Left colon (tissue), 2 donors: ENCODE data around the gene CRELD1. TPM values are rescaled to one million over a fixed set of nuclear protein-coding genes. Genes with fewer than 3 reads are reported as not detected.

Experiments used
- ATAC-seq: fragments of 200-7000 bp; cut with Tn5 transposase; one replicate; pipeline ENCODE4 v1.9.1; 2020; ENCODE audit warnings: mild to moderate bottlenecking, moderate library complexity
- DNase-seq, 2 donors: peaks; one replicate each; pipeline ENCODE4 v3.0.0-alpha.2; 2020
- intact Hi-C, 2 donors: fragments of 100-400 bp; cut with DNase I in 1 of 2; cut with micrococcal nuclease in 1 of 2; formaldehyde crosslinking; loops; one replicate each; pipeline versions ENCODE4 v1.11.2 to v1.14.0; 2022; cut with DNase I, micrococcal nuclease
- total RNA-seq, 2 donors: library from RNA; stranded (reverse); fragmentation: NEBNext Ultra II Directional; extraction: Animal tissue kit (Norgen Biotek cat#: 25700); gene quantifications; one replicate each; pipeline ENCODE4 v1.2.1, GENCODE V29; 2021
- donor health status: DM: no; HTN: no; CAD: no.
- donor health status: DM: yes; HTN: yes; CAD: no.

Gene CRELD1
- total RNA-seq, 2 donors from 2014 or later: 18.8 to 23.8 TPM

- ATAC-seq (peak; percentile 86), DNase-seq (peak; percentile 78 to 85)
- intact Hi-C loops: no loop called here
Observed at GRCh38 chr3:9947025-9947995, 13.7 kb downstream of the CRELD1 start.

GRCh38 chr3:9948586-9948985 lies 15.0 kb downstream of the CRELD1 start:
- intact Hi-C loops: no loop called here
- ATAC-seq: no peak

GRCh38 chr3:9949115-9949514 lies 15.5 kb downstream of the CRELD1 start:
- DNase-seq: no peak
- no peak for ATAC-seq
- intact Hi-C loops: no loop called here

More at GRCh38 chr3:9948586-9948985, 15.0 kb downstream of the CRELD1 start:
- DNase-seq: no peak

- intact Hi-C loops: no loop called here
- DNase-seq (no peak), ATAC-seq (no peak)
Observed at GRCh38 chr3:9949626-9950025, 16.0 kb downstream of the CRELD1 start.

DNA sequence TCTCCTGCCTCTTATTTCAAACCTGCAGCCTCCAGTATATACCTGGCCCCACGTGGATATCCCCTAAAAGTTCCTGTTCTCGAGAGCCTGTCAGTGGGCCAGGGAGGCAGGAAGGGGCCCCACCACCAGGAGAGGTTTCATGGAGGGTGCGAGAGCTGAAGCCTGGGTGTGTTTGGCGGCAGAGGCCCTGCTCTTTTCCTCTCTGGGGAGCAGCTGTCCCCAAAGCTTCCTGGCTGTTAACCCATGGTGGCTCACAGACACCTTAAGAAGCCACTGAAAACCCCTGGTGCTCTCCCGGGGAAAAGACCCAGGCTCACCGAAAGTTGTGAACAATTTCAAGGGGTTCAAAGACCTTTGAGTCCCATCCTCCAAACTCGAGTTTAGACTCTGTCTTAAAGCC lies 17.5 kb downstream of the CRELD1 start:
- ATAC-seq (no peak), DNase-seq (no peak)
- intact Hi-C loops: no loop called here

DNA sequence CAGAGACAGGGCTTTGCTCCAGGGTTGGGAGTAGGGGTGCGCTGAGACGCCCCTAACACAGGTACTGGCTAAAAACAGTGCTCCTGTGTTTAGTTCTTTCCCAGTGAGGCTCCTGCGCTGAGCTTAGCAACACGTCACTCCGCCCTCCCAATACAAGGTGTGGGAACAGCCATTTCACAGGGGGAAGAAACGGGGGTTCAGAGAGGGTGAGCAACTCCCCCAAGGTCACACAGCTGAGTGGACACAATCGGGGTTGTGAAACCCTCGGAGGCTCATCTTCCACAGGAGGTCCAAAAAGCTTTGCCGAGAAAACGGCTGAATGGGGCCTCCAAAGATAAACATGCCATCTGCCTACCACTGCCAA lies 17.9 kb downstream of the CRELD1 start:
- intact Hi-C loops: no loop called here
- DNase-seq: no peak
- no peak for ATAC-seq

DNA sequence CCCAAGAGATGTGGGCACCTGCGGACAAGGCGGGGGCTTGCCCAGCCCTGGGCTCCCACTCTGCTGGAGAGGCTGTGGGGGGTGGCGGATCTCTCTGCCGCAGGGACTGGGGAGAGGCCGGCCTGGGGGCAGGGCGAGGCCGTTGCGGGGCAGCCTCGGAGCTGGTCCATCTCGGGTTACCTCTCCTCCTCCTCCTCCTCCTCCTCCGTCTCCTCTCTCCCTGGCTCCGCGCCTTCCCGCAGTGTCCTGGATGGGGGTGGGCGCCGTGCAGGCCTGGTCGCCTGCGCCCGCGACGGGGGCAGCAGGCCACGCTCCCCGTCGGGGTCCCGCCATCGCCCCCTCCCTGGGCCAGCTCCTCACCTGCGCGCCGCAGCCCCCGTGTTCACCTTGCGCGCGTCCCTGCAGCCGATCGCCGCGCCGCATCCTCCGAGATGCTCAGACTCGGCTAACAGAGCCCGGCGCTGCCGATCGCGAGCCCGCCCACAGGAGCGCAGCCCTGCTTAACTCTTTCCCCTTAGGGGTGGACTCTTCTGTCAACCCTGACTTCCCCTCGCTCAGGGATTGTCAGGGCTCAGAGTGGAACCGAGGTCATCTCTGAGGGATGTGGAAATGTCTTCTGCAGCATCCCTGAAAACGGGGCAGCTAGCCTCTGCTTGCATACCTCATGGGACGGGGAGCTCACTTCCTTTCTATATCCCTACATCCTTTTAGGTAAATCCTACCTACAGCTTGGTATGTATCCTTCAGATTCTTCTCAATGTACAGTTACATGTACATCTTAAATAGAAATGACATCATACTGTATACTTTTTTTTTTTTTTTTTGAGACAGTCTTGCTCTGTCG lies 18.6 kb downstream of the CRELD1 start, which contains the start of gene PRRT3:
TSS of gene PRRT3 (minus strand) at position 447 of the 844 bp plus-strand sequence. CDS start 2,293 bp downstream, outside the sequence.
- DNase-seq (peak in 1 of 2 donors; percentile 48), ATAC-seq (peak; percentile 49)
- intact Hi-C loops: no loop called here

DNA sequence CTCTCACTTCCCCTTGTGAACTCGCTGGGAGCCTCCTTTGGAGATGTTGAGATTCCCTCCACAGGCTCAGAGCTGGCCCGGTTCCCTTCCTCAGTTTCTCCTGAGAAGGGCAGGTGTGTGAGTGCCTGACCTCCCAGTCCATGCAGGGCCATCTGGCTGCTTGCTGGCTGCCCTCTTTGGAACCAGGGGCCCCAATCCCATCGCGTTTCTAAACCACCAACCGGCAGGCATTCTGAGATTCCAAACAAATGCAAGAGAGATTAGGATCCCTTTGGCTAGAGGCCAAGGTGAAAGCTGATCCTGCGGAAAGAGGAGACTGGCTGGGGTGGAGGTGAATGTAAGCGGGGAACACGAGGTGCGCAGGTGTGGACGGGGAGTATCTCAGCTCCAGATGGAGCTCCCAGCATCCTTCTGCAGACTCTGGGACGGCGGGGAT lies 21.5 kb downstream of the CRELD1 start:
- DNase-seq: no peak
- no peak for ATAC-seq
- intact Hi-C loops: no loop called here

GRCh38 chr3:9955611-9956352 lies 22.1 kb downstream of the CRELD1 start:
- DNase-seq (no peak), ATAC-seq (no peak)
- intact Hi-C loops: no loop called here

DNA sequence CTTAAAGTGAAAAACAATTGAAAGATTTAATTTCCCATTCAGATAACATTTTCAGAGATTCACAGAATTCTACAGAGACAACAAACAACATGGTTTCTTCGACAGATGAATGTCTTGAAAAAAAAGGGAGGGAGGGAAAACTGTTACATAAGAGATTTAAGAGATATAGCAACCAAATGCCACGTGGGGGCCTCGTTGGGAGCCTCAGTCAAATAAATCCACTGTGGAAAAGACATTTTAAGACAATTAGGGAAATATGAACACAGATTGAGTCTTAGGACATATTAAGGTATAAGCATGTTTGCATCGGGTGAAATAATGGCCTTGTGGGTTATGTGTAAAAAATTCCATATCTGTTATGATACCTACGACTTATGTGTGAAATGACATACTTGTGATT lies 23.6 kb downstream of the CRELD1 start:
- ATAC-seq: no peak
- intact Hi-C loops: no loop called here
- no peak for DNase-seq

GRCh38 chr3:9965200-9965875 lies 31.7 kb downstream of the CRELD1 start:
- DNase-seq (no peak), ATAC-seq (no peak)
- intact Hi-C loops: no loop called here

DNA sequence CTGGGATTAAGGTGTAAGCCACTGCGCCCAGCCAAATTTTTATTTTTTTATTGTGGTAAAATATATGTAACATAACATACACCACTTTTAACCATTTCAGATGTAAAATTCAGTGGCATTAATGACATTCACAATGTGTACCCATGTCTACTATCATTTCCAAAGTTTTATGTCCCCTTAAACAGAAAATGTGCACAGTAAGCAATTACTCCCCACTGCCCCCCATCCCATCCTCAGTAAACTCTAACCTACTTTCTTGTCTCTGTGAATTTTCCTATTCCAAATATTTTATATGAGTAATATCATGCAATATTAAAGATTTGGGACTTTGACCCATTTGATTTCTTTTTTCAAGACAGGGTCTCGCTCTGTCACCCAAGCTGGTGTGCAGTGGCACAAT lies 33.2 kb downstream of the CRELD1 start:
- ATAC-seq: no peak
- intact Hi-C loops: no loop called here

DNA sequence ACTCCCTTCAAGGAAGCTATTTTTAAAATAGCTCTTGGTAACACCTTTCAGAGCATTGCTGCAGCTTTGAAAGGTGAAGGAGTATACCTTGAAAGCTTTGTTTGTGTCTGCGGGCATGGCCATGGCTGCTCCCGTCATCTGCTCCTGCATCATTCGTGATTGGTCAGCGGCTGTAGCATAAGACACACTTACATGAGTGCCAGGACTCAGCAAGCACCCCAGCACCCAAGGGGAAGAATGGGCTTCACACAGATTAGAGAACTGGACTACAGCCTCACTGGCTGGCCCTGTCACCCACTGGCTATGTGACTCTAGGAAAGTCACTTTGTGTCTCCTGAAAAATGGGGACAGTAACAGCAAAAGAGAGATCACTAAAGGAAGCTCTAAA lies 36.0 kb downstream of the CRELD1 start:
- DNase-seq: no peak
- ATAC-seq: no peak
- intact Hi-C loops: no loop called here

More for the DNA sequence above, 33.2 kb downstream of the CRELD1 start:
- no peak for DNase-seq

DNA sequence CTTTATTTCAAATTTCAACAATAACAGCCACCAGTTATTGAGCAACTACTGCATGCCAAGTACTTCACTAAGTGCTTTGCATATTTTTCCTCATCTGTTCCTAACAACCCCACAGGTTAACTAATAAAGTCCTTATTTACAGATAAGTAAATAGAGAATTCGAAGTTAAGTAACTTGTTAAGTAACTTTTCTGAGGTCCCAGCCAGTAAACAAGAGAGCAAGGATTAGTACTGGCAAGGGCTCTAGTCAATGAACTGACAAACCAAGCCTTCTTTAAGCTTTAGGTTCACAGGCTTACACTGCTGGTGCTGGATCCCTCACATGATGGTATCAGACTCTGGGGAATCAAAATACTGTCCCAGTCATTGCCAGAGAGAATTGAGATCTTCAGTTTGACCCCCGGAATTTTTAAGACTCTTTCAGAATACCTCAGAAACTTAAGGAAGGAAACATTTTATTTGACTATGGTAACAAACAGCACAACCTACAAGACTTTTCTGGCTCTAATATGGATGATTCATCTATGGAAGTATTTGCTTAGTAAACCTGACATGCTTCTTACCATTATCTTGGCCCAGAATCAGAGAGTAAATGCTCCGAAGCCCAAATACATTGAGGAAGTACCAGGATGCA lies 36.5 kb downstream of the CRELD1 start:
- DNase-seq (no peak), ATAC-seq (no peak)
- intact Hi-C loops: no loop called here

- DNase-seq (peak; percentile 13 to 60), ATAC-seq (peak; percentile 84)
- intact Hi-C loops: no loop called here
Observed at GRCh38 chr3:9976721-9977709, 43.4 kb downstream of the CRELD1 start.

GRCh38 chr3:9978710-9979305 lies 45.2 kb downstream of the CRELD1 start:
- ATAC-seq (no peak), DNase-seq (no peak)
- intact Hi-C loops: no loop called here
